Measurements from ENCODE around the gene AGPS. TPM values are rescaled to one million over a fixed set of nuclear protein-coding genes. Genes with fewer than 3 reads are reported as not detected.

The AGPS gene
- total RNA-seq, 4 donors from 2014 or later: 23.1 to 38.8 (median 24.7) TPM

- intact Hi-C loops (cut with DNase I): no loop called here
- no peak for DNase-seq
- WGBS, 2 donors: 22 to 35% methylated on average over 2 of the region's 2 CpGs
Observed at GRCh38 chr2:177572236-177572671, 179.7 kb downstream of the AGPS start.

DNA sequence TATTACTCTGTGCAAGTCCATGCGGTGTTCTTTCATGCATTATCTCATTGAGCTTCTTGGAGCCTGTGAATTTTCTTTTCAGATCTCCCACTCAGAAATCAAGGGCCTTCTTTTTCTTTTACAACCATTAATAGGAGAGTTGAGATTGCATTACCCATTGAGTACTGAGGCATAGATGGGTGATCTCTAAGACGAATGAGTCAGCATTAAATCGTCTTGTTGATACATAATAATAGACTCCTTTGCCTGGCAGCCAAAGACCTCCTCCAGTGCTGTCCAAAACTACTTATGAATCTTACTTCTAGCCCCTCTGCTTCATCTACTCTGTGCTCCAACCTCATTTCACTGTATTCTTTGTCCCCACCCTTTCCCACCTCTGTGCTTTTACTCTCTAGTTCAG lies 180.5 kb downstream of the AGPS start:
- Histone ChIP-seq H3K9me3 (no peaks in the 10 kb centered on the region), H3K4me3 (replicated peaks in 1 of 3) (no peak overlapping the region), H3K36me3 (no peaks in the 10 kb centered on the region), H3K27me3 (no peaks in the 10 kb centered on the region), H3K27ac (no peak overlapping the region), H3K4me1 (peaks cover 0 to 10% of the 10 kb centered on the region in 2 donors)
- intact Hi-C loops (cut with DNase I): no loop called here
- TF ChIP-seq CTCF (IDR thresholded peaks at IDR 0.05) (no peak), POLR2A (IDR thresholded peaks at IDR 0.05) (no peak)
- WGBS, 2 donors: 42 to 62% methylated on average over 3 of the region's 3 CpGs
- DNase-seq: no peak

More at GRCh38 chr2:177572236-177572671, 179.7 kb downstream of the AGPS start:
- Histone ChIP-seq H3K36me3 (no peaks in the 10 kb centered on the region), H3K4me1 (peaks cover 0 to 10% of the 10 kb centered on the region in 2 donors), H3K9me3 (no peaks in the 10 kb centered on the region), H3K27ac (no peak overlapping the region), H3K27me3 (no peaks in the 10 kb centered on the region), H3K4me3 (replicated peaks in 1 of 3) (no peak overlapping the region)
- TF ChIP-seq CTCF (IDR thresholded peaks at IDR 0.05) (no peak), POLR2A (IDR thresholded peaks at IDR 0.05) (no peak)

DNA sequence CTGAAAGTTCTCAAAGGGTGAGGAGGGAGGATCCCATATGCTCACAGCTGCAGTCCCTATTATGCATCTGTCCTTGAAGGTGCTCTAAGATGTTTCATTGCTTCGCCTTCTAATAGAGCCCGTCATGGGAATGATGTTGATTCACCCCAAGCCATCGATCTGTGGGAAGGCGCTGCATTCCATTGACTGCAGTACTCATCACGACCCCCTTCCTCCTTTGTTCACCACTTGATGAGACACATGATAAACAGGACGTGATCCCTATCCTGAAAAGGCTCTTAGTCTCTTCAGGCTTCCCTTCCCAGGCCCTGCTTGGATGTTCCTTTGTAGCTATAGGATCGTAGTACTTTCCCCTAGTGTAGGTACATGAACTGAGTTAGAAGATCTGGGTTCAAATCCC lies 181.8 kb downstream of the AGPS start:
- peaks cover 0 to 10% of the 10 kb centered on the region in 2 donors for H3K4me1 ChIP-seq
- intact Hi-C loops (cut with DNase I): no loop called here
- no peaks in the 10 kb centered on the region for H3K27me3 ChIP-seq
- 89% methylated on average over 7 of the region's 7 CpGs for WGBS, 2 donors
- no peak for DNase-seq
- no peaks in the 10 kb centered on the region for H3K36me3 ChIP-seq
- TF ChIP-seq CTCF (IDR thresholded peaks at IDR 0.05) (no peak), POLR2A (IDR thresholded peaks at IDR 0.05) (no peak)
- no peak overlapping the region for H3K27ac ChIP-seq
- no peak overlapping the region for H3K4me3 ChIP-seq (replicated peaks in 1 of 3)
- no peaks in the 10 kb centered on the region for H3K9me3 ChIP-seq

GRCh38 chr2:177575358-177575757 lies 182.8 kb downstream of the AGPS start:
- 85 to 89% methylated on average over 2 of the region's 2 CpGs for WGBS, 2 donors
- no peaks in the 10 kb centered on the region for H3K36me3 ChIP-seq
- no peak overlapping the region for H3K4me3 ChIP-seq (replicated peaks in 1 of 3)
- intact Hi-C loops (cut with DNase I): no loop called here
- no peaks in the 10 kb centered on the region for H3K9me3 ChIP-seq
- no peak overlapping the region for H3K27ac ChIP-seq
- TF ChIP-seq CTCF (IDR thresholded peaks at IDR 0.05) (no peak), POLR2A (IDR thresholded peaks at IDR 0.05) (no peak)
- H3K27me3 ChIP-seq: no peaks in the 10 kb centered on the region
- no peak for DNase-seq
- peaks cover 0 to 10% of the 10 kb centered on the region in 2 donors for H3K4me1 ChIP-seq

DNA sequence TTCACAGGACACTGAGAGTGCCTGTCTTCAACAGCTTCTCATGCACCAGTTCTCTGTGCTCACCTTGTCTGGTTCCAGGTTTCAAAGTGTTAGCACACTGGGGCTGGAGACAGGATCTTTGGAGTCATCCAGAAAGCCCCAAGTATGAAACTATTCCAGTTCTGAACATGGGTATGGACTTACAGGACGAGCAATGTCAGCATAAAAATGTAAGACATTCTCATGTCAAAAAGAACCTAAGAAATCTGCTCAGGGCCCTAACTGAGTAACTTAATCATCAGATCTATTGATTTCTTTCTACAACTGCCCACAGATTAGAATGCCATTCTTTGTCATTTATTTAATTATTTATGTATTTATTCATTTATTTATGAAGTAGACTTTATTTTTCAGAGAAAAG lies 184.5 kb downstream of the AGPS start:
- no peak for TF ChIP-seq POLR2A (IDR thresholded peaks at IDR 0.05)
- no peak for TF ChIP-seq CTCF (IDR thresholded peaks at IDR 0.05)
- no peak overlapping the region for H3K27ac ChIP-seq
- no peaks in the 10 kb centered on the region for H3K27me3 ChIP-seq
- no peaks in the 10 kb centered on the region for H3K36me3 ChIP-seq
- H3K9me3 ChIP-seq: no peaks in the 10 kb centered on the region
- intact Hi-C loops (cut with DNase I): no loop called here
- H3K4me3 ChIP-seq (replicated peaks in 1 of 3): no peak overlapping the region
- DNase-seq: no peak
- peaks cover 0 to 8% of the 10 kb centered on the region in 2 donors for H3K4me1 ChIP-seq
- WGBS, 2 donors: 73 to 84% methylated on average over 1 of the region's 1 CpG
